Fibroblast of upper back skin (primary cell): ENCODE data around the gene FSHR.

Experiments
- DNase-seq: peaks from one replicate; pipeline ENCODE4 v3.0.0-alpha.2; 2013

The FSHR gene

GRCh38 chr2:49110571-49110970, 43.7 kb downstream of the FSHR start:
- no peak for DNase-seq

GRCh38 chr2:49108851-49109250, 45.5 kb downstream of the FSHR start:
- no peak for DNase-seq

GRCh38 chr2:49108436-49108835, 45.9 kb downstream of the FSHR start:
- no peak for DNase-seq

DNA sequence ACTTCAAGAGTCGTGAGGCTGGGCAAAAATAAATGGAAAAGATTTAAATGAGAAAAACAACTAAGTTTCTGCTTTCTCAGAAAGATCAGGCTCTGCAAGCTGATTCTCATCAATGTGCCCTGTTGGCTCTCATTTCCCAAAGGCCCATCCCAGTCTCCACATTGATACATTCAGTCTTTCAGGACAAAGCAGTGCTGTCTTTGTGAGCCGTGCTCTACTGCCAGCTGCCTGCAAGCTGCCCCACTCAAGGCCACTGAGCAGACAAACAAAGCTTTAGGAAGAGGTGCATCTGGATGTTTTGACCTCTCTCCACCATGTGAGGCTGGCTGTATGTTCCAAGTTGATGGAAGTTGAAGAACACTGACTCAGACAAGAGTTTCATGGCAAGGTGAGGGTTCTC, 48.8 kb downstream of the FSHR start:
- no peak for DNase-seq

DNA sequence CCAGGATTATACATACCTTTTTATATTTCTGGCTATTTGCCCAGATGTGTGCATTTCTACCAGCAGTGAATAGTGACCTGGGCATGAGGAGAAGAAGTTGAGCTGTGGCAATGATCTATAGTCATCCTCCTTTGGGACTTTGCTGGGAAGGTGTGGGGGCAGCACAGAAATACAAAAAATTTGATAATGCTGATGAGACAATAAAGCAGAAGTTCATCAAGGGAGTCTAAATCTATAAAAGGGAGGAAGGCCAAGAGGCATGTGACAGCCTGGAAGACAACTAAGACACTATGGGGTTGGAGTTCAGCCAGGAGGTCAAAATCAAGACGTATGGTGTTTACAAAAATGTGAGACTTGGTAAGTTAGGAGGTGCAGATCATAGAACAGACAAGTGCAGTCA, 52.2 kb downstream of the FSHR start:
- no peak for DNase-seq

DNA sequence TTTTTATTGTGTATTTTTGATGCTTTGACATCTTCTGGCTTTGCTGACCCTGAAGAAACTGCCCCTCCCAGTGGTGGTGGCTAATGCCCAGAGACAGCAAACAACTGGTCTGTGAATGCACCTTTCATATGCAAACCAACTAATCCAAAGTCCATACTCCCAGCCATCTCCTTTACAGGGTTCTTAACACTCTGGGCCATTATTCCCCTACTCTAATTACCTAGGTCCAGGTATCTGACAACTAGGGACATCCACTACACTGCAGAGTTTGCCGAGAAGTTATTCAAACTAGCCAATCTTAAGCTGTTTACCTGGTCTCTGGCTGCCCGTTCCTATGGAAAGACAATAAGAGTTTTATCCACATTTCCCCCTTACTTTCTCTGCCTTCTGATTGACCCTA, 73.6 kb downstream of the FSHR start:
- no peak for DNase-seq

GRCh38 chr2:49070716-49071115, 83.6 kb downstream of the FSHR start:
- DNase-seq, result no peak

- DNase-seq, result no peak
Measured at GRCh38 chr2:49069829-49070228, 84.5 kb downstream of the FSHR start.

GRCh38 chr2:49068613-49069012, 85.7 kb downstream of the FSHR start:
- DNase-seq, result no peak

GRCh38 chr2:49067971-49068370, 86.3 kb downstream of the FSHR start:
- DNase-seq, result no peak

DNA sequence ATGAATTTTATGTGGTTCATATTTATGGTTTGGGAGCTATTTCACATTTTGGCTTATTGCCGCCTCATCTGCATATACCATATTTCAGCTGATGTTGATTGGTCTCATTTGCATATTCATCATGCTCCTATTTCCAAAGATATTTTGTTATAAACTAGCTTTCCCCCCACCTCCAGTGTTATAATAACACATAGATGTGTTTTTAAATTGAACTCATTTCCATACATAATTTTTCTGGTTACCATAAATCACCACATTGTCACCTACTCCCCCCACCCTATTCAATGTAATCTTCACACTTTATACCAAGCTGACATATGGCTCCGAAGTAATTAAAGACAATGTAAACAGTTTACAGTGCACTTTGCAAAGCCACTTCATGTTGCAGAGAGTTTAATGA, 101.2 kb downstream of the FSHR start:
- no peak for DNase-seq

GRCh38 chr2:49050265-49050664, 104.0 kb downstream of the FSHR start:
- no peak for DNase-seq

GRCh38 chr2:49049161-49049560, 105.2 kb downstream of the FSHR start:
- no peak for DNase-seq

- DNase-seq, result no peak
Measured at GRCh38 chr2:49045083-49045482, 109.2 kb downstream of the FSHR start.

DNA sequence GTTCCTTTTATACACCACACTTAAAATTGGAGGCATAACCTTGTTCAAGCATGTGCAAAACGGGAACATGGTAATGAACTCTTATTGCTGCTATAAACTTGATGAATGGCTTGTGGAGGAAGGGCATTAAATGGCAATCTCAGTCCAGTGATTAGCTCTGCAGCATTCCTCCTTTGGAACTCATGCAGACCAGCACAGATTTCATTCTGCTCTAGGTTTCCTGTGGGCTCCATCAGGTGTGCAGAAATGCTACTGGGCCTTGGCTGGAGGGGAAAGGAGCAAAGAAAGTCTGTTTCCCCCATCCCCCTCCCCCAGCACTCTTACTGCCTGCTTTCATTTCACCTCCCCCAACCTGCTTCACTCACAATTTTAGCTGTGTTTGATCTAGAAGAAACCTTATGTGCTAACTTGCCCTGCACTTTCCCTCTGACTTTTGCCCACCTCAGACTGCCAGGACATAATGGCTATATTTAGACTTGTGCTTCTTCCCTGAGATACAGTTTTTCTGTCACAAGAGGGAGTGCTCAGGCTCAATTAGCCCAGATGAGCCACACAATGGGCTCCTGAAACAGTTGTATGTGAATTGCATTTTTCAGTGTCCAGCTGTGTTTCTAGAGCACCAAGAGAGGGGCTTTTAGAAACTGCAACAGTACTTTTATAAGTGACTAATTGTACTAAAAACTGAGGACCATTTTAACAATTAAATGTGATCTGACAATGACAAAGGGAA, 109.8 kb downstream of the FSHR start:
- peak; percentile 13 for DNase-seq

GRCh38 chr2:49043405-49043982, 110.8 kb downstream of the FSHR start:
- no peak for DNase-seq

DNA sequence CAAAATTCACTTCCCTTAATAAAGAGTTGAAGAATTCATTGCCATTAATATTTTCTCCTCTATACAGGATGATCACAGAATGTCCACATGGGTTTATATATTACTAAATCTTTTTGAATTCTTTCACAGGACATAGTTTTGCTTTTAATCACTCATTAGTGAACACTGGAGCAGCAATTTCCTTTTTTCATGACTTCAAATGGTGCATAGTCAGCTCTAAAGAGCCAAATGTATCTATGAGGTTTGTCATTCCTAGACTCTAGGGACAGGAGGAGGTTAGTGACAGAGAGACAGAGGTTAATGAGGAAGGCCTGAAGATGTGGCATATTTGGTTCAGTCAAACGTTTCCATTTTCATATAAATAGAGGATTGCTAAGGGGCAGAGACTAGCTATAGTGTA, 111.8 kb downstream of the FSHR start:
- DNase-seq, result no peak

DNA sequence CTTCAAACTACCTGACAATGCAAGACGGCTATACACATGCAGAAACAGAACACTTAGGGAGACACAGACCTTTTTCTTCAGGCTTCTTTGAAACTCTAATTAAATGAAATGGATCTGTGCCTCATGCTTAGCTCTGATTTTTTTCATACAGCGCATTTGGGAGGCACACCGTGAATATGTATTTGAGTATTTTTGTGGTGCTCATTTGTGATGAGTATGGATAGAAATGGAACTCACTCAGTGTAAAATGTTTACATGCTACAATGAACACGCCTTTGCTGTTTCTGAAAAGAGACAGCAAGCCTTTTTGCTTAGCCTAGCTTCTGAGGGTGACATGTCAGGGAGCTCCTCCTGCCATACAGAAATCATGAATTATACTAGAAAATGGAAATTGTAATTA, 113.3 kb downstream of the FSHR start:
- DNase-seq, result no peak

- DNase-seq, result no peak
Measured at GRCh38 chr2:49037197-49037596, 117.1 kb downstream of the FSHR start.

DNA sequence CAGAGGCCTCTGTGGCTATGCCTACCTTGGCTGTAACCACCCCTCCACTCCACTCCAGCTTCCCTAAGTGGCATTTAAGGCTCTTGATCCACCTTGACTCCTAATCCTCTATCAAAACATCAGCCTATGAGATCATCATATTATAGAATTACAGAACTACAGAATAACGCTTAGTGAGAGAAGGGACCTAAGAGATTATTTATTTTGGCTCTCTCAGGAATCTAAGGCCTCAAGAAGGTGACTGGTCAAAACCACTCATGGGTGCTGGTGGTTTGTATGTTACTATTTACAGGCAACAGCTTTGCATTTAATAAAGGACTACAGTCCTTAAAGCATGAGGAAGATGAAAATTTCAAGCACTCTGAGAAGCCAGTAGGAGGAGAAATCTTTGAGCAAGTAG, 118.8 kb downstream of the FSHR start:
- DNase-seq, result no peak

DNA sequence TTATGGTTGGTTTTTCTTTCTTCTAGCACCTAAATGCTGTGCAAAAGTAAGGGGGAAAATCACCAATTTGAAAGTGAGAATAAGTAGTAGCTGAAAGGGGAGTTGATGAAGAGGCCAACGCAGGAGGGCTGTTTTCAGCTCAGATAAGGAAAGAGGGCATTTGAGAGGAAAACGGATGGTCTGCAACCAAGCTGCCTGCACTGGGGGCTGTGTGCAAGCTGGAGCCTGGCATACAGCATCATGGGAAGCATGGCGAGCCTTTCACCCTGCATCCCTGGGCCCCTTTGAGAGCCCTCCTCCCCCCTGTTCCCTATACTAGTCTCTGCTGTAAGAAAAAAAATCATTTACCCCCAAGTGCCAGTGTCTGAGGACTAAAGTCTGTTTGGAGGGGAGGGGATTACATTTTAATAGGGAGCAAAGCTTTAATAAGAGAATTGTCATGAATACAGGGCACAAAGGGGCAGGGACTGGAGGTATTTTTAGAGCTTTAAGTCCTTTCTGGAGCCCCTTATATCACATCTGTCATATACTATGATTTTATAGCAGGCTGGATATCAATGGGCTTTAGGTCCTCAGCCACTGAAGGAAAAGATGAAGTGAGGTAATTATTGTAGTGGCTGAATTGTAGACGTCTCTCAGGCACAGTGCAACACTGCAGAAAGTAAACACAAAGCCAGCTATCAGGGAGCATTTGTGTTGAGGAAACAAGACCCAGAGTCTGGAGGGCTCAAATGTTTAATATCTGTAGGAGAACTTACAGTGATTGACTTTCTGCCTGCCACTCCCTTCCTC, 120.7 kb downstream of the FSHR start:
- no peak for DNase-seq

DNA sequence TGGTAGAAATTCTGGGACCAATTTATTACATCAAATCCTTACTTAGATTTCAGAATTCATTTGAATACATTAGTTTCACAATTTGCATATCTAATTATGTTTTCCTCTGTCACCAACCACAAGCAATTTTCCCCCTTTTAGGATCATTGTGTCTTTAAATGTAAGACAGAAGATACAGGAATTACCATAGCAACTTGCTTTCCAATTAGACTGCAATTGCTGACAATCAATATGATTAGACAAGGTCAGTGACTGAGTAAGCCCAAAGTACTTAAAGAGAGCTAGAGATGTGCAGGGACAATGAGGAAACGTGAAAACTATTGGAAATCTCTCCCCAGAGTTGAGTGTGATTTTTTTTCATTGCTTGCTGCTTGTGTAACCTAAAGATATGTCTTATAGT, 121.4 kb downstream of the FSHR start:
- DNase-seq, result no peak

- no peak for DNase-seq
Measured at GRCh38 chr2:49032126-49032525, 122.2 kb downstream of the FSHR start.

GRCh38 chr2:49029406-49029805, 124.9 kb downstream of the FSHR start:
- DNase-seq, result no peak
